ENCODE measurements around the gene DGCR2.

The DGCR2 gene

DNA sequence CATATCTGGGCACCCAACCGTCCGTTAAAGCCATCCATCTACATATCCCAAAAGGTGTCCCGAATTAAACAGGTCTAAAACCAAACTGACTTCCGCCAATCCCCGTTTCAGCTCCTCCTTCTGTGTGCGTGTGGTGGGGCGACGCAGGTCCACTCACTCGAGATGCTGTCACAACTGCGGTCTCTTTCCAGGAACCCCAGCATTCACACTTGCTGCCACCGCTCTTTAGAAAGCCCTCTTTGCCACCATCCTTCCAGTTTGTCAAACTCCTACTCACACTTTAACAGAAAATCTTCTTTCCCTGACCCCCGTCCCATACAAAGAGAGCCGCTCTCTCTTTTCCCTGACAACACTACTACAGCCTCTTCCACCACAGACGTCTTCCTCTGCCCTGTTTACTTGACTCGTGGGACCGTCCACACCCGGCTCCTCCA lies 21.8 kb upstream of the DGCR2 start:
- DNase-seq, result no peak

DNA sequence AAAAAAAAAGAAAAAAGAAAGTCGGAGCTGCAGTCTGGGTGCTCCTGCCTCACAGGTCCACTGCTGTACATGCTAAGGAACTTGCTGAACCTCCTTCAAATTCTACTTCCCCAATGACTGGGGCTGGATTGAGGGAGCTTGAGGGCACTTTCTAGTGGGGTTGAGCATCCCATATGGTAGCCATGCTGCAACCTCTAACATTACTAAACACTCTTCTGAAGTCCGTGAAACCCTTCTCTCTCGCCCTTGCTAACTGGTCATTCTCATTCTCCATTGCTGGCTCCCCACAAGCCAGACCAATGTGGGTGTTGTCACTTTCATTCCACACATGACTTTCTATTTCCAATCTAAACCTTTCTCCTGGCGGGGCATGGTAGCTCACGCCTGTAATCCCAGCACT lies 21.0 kb upstream of the DGCR2 start:
- no peak for DNase-seq

DNA sequence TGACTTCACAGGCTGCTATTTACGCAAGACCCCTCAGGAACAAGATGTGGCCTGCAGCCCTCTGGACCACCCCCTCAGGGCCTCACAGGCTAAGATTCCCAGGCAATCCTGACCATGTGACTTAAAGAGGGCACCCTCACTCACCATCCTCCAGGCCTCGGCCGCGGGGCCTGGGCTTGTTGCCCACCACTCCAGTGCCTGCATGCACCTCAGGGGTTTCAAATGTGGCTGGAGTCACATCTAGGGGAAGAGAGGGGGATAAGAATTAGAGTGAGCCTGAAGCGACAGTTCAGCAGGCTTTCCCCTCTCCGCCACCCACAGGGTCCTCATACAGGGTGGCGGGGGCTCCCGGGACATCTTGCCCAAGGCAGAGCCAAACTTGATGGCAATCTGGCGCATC lies 20.2 kb upstream of the DGCR2 start:
- DNase-seq, result no peak

DNA sequence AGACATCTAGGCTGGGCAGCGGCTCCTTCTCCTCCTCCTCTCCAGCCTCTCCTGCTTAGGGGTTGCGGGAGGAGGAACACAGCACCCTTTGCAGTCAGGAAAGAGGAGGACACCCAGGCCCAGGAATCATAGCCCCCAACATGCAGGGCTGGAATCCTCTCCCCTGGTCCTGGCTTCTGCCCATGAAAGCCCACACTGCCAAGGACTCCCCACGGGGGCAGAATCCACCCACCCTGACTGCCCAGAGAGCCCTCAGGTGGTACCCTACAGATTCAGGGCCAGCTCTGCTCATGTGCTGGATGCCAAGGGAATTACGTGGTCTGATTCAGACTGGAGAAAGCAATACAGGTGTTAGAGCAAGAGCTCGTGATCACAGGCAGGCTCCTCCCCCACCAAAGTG lies 17.8 kb upstream of the DGCR2 start:
- no peak for DNase-seq

DNA sequence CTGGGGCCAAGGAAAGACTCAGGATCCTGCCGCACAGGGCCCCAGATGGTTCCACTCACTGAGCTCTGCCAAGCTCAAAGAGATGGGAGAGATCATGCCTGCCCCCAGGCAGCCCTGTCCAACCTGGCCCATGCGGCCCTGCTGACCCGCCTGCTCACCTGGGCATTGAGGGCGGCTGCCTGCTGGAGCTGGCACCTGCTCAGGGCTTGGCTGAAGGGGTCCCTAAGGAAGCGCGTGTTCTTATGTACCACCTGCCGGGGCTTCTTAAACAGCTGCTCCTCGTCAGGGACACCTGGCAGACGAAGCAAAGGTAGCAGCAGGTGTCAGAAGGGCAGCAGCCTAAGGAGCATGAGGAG lies 16.8 kb upstream of the DGCR2 start:
- no peak for DNase-seq

DNA sequence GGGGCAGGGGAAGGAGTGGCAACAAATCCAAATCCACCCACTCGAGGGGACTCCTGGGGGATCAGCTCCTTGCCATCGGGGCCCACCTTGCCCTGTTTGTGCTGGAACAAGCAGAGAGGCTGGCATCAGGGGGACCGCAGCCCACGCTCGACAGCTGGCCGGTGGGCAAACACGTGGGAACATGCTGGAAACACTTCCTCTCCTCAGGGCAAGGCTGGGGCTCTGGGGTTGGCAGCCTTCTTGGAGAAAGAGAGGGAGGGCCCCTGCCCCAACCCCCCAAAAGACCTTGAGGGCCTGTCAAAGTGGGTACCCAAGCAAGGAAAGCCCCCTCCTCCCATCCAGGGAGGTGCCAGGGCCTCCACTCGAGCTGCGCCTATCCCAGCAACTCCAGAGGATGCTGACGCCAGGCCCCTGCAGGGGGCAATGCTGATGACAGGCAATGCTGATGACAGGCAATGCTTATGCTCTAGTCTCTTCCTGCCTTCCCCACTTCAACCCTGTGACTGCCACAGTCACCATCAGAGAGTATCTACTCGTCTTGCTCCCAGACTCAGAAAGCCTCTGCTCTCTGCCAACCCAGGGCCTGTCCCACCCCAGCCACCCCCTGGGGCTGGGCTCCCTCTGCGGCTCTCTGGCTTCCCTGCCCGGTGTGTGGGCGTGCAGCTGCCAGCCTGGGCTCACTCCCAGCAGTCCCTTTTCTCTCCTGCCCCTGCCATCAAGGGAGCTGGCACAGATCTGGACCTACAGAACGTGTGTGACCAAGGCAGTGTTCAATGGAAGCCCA lies 16.2 kb upstream of the DGCR2 start:
- DNase-seq, result no peak

DNA sequence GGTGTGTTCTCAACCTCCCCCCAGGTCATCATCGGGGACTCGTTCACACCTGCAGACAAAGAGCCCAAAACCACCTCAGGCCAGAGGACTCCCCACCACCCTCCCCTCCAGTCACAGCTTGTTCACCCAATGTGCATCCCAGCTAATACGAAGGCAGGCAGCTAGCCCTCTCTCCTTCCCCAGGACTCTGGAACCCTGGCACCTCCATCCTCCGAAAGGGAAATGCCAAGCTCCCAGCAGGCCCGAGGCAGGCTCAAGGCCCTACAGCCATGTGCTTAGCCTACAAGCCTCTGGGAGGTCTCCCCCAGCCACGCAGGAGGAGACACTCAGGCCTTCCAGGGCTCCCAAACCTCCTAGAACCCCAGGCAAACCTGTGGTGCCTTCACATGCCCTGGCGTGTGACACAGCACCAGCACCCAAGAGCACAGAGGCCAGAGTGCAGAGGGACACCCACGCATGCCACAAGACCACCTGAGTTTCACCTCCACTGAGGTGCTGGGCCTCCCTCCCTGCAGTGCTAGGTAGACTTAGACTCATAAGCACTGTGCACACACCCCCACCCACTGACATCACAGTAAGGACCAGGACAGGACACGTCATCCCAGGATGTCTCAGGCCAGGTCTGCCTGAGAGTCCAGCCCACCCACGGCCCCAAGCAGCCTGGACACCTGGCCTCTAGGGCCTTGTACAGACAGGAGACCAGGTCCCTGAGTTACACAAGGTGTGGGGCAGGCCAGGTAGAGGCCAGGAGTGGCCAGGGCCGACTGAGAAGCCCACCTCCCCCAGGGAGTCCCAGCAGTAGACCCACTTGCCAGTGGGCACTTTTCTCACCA lies 15.4 kb upstream of the DGCR2 start:
- DNase-seq, result no peak

DNA sequence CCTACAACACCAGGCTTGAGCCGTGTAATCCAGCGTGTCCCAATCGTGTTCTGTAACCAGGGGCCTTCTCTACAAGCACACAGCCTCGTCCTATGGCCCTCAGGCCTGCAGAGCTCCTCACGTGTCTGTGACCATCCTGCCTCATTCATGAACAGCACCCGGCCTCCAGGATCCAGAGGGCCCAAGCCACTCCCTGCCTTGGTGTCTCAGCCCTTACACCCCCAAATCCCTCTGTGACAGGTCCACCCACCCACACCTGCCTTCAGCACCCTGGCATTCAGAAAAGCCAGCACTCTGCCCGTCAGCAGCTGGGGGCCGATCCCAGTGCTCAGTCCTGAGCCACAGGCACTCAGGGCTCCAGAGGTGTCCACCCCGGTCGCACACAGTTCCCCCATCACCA lies 14.7 kb upstream of the DGCR2 start:
- no peak for DNase-seq

DNA sequence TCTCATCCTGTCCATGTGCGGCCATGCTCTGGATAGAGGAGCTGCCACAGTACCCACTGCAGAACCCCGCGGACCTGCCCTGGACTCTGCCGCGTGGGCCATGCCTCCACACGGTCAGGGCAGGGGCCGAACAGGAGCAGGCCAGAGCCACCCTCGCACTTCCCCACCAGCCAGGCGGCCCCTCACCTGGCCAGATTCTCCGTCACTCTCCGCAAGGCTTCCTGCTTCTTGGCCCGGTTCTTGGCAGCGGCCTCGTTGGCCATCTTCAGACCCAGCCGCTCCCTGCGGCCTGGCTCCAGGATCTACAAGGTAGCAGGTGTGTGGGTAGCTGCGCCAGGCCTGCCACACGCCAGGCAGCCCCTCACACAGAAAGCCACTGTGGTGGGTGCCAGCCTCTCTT lies 12.7 kb upstream of the DGCR2 start:
- no peak for DNase-seq

DNA sequence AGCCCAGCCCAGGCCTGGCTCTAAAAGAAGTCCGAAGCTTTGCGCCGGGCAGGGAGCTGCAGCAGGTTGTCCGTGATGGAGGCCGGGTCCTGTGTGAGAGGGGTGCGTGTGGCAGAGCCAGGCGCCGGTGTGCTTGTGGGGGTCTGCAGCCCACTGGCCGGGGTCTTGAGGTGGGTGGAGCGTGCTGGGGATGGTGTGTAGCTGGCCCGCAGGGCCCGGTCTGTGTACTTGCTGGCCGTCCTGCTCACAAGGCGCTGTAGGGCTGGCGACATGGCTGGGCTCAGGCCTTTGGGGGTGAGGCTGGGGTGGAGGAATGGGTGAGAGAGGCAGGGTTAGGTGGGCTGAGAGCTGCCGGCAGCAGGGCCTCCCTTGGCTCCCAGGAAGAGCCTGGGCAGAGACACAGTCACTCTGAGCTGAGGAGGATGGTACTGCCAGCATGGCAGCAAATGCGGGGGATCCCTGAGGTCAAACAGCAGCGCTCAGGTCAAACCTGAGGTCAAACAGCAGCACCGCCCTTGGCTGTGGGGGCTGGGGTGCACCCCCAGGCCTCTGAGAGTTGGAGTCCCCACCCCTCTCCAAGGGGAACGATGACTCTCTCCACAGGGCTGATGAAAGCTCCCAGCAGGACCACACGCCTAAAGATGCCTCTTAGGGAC lies 12.1 kb upstream of the DGCR2 start:
- DNase-seq, result no peak

DNA sequence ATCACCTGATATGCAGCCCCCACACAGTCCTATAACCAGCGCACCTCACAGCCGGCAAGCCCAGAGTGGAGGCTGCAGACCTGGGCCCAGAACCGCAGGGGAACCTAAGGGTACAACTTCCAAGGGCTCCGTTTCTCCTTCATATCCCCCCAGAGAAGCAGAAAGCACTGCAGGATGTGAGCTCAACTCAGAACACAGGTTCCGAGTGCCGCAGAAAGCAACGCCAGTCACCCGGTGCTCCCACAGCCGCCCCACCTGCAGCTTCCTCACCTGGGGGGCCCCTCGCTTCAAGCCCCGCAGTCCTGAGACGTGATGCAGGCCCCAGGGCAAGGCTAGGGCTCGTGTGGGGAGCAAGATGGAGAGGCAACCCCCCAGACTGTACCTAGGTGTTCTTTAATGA lies 11.3 kb upstream of the DGCR2 start:
- no peak for DNase-seq

DNA sequence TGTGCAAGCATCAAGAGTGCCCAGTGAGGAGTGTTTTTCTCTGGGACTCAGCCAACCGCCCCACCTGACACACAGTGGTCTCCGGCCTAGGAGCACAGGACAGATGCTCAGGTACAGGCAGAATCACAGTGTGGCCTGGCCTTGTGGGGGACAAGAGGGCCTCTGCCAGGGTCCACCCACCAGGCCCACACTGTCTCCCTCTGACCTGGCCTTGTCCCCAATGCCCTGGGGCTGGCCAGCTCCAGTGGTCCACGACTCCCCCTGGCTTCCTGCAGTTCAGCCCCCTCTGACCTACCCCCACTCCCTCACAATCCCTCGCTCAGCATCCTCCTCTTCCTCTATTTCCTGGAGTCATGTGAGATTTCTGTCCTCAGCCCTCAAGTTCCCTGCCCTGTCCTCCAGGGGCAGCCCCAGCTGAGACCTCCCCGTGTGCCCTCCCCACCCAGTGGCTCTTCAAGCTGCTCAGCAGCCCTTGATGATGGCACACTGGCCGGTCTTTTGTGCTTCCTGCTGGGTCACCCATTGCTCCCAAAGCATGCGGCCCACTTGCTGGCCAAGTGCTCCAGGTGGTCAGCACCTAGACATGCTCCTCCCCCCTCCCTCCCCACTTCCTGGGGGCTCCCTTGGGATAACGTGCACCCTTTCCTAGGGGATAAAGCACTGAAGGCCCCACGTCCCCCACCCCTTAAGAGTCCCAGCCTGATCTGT lies 10.6 kb upstream of the DGCR2 start:
- no peak for DNase-seq

DNA sequence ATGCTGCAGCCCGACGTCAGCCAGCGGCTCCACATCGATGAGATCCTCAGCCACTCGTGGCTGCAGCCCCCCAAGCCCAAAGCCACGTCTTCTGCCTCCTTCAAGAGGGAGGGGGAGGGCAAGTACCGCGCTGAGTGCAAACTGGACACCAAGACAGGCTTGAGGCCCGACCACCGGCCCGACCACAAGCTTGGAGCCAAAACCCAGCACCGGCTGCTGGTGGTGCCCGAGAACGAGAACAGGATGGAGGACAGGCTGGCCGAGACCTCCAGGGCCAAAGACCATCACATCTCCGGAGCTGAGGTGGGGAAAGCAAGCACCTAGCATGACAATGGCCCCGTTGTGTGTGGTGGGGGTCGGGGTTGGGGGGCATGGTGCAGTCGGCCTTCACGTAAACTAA lies 9.9 kb upstream of the DGCR2 start:
- no peak for DNase-seq

DNA sequence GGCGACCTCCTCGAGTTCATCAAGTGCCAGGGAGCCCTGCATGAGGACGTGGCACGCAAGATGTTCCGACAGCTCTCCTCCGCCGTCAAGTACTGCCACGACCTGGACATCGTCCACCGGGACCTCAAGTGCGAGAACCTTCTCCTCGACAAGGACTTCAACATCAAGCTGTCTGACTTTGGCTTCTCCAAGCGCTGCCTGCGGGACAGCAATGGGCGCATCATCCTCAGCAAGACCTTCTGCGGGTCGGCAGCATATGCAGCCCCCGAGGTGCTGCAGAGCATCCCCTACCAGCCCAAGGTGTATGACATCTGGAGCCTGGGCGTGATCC lies 9.4 kb upstream of the DGCR2 start:
- DNase-seq, result no peak

DNA sequence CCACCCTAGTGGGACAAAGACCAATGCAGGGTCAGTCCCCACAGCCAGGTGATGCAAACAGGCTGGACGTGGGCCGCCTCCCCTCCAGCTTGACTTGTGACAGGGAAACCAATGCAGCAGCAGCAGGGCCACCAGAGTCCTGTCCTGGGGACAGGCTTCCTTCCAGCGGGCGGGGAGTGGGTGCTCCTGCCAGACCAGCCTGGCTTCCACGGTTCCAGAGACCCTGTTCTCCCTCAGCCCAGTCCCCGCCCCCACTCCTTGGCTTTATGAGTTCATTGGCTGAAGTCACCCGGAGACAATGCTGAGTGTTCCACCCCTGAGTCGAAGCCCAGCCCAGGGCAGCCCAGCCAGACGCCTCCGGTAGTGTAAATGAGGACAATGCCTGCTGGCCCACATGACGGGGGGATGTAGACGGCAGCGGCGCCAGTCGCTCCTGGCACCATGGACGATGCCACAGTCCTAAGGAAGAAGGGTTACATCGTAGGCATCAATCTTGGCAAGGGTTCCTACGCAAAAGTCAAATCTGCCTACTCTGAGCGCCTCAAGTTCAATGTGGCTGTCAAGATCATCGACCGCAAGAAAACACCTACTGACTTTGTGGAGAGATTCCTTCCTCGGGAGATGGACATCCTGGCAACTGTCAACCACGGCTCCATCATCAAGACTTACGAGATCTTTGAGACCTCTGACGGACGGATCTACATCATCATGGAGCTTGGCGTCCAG lies 8.9 kb upstream of the DGCR2 start, which contains the start of gene TSSK2:
Gene TSSK2 (plus strand): TSS at position 350 of the 726 bp plus-strand sequence. CDS start 92 bp downstream, at position 442.
- no peak for DNase-seq

DNA sequence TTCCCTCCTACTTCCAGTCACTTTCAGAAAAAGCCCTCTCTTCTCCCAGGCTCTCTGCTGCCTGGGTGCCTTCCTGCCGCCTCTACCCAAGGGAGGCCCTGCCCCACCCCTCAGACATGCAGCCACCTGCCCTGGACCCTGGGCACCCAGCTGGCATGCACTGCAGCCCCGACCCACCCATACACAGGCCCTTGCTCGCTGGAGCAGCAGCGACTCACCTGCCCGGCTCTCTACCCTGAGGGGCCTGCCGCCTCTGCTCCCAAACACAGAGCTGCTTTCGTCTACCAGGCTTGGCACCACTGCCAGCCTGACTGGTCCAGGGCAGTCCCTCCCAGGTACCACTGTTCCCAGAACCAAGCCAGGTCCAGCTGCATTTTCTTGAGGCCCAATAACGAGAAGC lies 7.7 kb upstream of the DGCR2 start:
- no peak for DNase-seq

DNA sequence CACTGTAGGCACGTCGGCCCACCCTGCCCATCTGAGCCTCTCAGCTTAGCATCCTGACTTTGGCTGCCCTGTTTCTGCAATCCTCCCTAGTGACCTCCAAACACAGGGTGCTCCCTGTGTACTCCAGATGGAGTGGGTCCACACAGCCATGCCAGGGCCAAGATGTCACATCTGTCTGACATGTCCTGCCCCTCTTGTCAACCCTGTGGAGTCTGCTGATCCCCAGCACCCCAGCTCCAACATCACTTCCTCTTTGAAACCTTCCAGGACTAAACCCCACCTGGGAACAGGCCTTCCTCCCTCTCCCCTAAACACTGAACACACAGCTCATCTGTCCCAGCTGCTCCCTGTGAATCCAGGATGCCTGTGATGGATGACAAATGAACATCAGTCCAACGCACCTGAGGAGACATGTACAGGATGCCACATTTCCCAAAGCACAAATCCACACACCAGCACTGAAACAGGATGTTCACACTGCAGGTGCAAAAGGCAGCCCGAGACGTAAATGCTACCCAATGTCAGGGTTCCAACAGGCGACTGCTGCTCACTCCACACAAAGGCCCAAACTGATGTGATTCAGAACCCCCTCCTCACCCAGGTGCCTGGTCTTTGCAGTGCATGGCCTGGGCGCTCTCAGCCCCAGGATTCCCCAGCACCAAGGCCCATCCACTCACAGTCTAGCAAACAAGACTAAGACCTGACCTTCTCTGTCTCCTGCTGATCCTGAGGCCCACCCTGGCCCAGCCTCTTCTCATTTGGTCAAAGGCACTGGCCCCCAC lies 6.9 kb upstream of the DGCR2 start:
- DNase-seq, result no peak

DNA sequence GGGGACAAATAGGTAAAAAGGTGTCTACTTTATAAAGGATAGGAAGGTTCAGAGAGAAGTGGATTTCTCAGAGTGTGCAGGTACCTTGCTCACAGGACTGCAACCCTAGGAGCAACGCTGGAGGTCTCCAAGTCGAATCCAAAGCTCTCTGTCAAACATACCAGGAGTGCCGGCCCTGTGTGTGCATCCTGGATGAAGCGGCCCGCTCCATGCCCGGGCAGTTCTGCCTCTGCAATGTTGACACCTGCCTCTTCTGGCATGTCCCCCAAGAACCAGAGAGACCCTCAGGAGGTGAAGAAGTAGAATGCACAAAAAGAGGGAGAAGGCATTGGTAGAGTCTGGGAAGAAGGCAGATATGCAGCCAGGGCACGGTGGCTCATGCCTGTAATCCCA lies 5.8 kb upstream of the DGCR2 start:
- no peak for DNase-seq

DNA sequence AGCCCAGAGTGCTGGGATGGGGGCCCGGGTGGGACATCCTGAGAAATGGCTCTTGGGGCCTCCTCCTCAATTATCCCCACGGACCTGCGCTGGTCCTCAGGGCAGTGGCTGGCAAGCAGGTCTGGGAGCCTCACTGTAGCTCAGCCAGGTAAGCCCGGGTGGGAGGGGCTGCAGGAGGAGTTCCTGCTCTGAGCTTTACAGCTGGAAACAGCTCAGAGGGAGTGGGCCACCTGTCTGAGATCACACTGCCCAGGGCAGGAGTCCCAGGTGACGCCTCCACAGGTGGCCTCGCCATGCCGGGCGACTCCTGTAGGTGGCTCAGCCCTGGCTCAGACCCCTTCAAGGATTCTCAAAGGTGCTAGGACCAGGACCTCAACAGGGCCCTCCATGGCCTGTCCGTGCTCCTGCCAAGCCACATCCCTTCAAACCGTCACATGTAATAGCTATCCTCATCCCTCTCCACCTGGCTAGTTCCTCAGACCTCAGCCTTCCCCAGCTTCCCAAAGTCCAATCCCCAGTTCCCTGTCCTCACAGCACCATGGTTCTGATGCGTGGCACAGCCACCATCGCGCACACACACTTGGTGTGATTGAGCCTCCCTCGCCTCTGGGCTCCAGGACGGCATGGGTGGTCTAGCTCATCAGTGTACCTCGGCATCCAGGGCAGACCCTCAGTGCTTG lies 5.3 kb upstream of the DGCR2 start:
- DNase-seq, result no peak

DNA sequence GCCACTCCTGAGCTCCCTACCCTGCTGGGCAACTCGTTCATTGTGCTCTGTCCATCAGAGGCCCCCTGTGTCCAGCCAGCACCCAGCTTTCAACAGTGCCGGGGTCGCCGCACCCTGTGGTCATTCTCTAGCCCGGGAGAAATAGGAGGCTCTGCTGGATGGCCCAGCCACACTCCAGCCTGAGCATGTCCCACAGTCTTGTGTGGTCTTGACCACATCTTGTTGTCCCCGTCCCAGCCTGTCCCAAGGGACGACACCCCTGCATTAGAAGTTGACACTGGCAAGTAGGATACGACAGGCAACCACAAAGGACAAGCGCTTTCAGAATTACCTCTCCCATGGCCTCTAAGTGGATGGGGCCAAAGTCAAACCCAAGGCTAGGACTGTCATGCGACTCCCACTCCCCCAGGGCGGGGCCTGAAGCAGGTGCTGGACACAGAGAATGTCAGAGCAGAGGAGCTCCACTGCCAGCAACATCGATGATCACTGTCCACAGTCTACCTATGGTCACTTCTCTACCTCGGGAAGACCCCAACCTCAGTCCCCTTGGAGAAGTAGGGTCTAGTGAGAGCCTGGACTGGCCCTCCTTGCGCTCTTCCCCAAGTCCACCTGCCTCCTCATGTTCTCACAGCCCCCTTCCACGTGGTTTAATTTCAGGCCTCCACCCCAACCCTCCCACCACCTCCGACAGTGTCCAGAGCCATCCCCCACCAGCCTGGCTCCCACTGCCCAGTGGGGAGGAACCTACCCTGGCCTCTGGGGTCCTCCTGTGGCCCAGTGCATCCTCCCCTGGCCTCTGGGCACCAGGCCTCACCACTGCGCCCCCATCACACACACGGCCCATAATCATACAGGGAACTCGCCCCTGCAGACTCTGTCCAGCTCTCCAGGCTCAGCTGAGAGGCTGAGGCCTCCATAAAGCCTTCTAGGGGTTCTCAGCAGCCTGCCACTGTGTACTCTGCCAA lies 4.4 kb upstream of the DGCR2 start:
- DNase-seq, result no peak
